Chondrocyte (in vitro differentiated cells): Measurements from ENCODE around the gene IER2. TPM values are rescaled to one million over a fixed set of nuclear protein-coding genes. Genes with fewer than 3 reads are reported as not detected.

Experiments used
- DNase-seq: peaks from one replicate; pipeline ENCODE4 v3.0.0; 2021; ENCODE audit warnings: mixed read lengths, low spot score
- H3K27ac Mint-ChIP-seq: one replicate; pipeline ENCODE4 v1.8.0; 2021; ENCODE audit warnings: mild to moderate bottlenecking, moderate library complexity, mixed read lengths; ENCODE audit not compliant: unreplicated experiment
- H3K27me3 Mint-ChIP-seq: 2 replicates; pipeline ENCODE4 v1.8.0; 2021; ENCODE audit warnings: low read depth, mixed read lengths
- H3K36me3 Mint-ChIP-seq: 2 replicates; pipeline ENCODE4 v1.8.0; 2021; ENCODE audit warnings: low read depth, mixed read lengths
- H3K4me1 Mint-ChIP-seq: 2 replicates; pipeline ENCODE4 v1.8.0; 2021; ENCODE audit warnings: low read depth, mild to moderate bottlenecking, mixed read lengths
- H3K4me3 Mint-ChIP-seq: one replicate; pipeline ENCODE4 v1.8.0; 2021; ENCODE audit warnings: mild to moderate bottlenecking, moderate library complexity, mixed read lengths; ENCODE audit not compliant: unreplicated experiment
- H3K9me3 Mint-ChIP-seq: 2 replicates; pipeline ENCODE4 v1.8.0; 2021; ENCODE audit warnings: low read depth, mixed read lengths
- CTCF ChIP-seq: fragments of 200-600 bp; sonication (generic); IDR thresholded peaks from 2 replicates; pipeline ENCODE4 v1.5.0; 2021; ENCODE audit warnings: antibody characterized with exemption, mild to moderate bottlenecking, moderate library complexity
- total RNA-seq: library from RNA; stranded (reverse); gene quantifications from 3 replicates; pipeline ENCODE4 v1.2.1, GENCODE V29; 2021

IER2 gene
- total RNA-seq, 1 donor from 2014 or later: 58.5 TPM

- Mint-ChIP-seq H3K4me1 (peaks cover 57% of the 10 kb centered on the region), H3K27me3 (no peaks in the 10 kb centered on the region), H3K27ac (peak overlapping the region; percentile 96), H3K4me3 (peak overlapping the region; percentile 93), H3K9me3 (no peaks in the 10 kb centered on the region), H3K36me3 (peaks cover 3% of the 10 kb centered on the region)
- TF ChIP-seq CTCF: no peak
- no peak for DNase-seq
Measured at GRCh38 chr19:13117176-13117771, 32.9 kb upstream of the IER2 start.

- no peaks in the 10 kb centered on the region for H3K9me3 Mint-ChIP-seq
- TF ChIP-seq CTCF: no peak
- H3K36me3 Mint-ChIP-seq: peaks cover 1% of the 10 kb centered on the region
- peak within 1 kb of the TSS; percentile 93 for H3K4me3 Mint-ChIP-seq
- peaks cover 61% of the 10 kb centered on the region for H3K4me1 Mint-ChIP-seq
- no peaks in the 10 kb centered on the region for H3K27me3 Mint-ChIP-seq
- H3K27ac Mint-ChIP-seq: peak within 1 kb of the TSS; percentile 96
- no peak for DNase-seq
Measured at GRCh38 chr19:13117772-13118423, 32.3 kb upstream of the IER2 start, which contains the start of gene NACC1. TSS of gene NACC1 (plus strand) at chr19:13118264. CDS start at chr19:13135208, 16,944 bp downstream.

GRCh38 chr19:13118424-13119193 lies 31.6 kb upstream of the IER2 start:
- no peak for TF ChIP-seq CTCF
- Mint-ChIP-seq H3K4me1 (peaks cover 61% of the 10 kb centered on the region), H3K27me3 (no peaks in the 10 kb centered on the region), H3K27ac (peak overlapping the region; percentile 60), H3K4me3 (peak overlapping the region; percentile 69), H3K36me3 (peaks cover 1% of the 10 kb centered on the region), H3K9me3 (no peaks in the 10 kb centered on the region)
- no peak for DNase-seq

- Mint-ChIP-seq H3K27ac (peak overlapping the region; percentile 60), H3K4me3 (peak overlapping the region; percentile 69), H3K27me3 (no peaks in the 10 kb centered on the region), H3K4me1 (peaks cover 61% of the 10 kb centered on the region), H3K36me3 (peaks cover 1% of the 10 kb centered on the region), H3K9me3 (no peaks in the 10 kb centered on the region)
- no peak for TF ChIP-seq CTCF
- no peak for DNase-seq
Measured at GRCh38 chr19:13119627-13120026, 30.6 kb upstream of the IER2 start.

DNA sequence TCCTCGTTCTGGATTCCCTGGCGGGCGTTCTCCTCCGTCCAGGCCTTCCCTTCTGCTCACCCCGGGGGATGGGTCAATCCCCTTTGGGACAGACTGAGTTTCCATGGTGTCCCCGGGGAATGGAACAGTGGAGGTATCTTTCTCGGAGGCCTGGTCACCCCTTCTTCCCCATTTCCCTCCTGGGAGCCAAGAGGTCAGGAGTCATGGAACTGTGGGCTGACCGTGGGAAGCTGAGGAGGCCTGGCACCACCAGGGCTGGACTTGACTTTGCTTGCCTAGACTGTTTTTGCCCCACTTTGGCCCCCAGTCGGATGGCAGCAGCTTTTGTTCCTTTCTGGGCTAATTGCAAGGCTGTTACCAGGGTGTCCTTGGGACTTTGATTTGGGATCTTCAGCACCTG lies 30.2 kb upstream of the IER2 start:
- peaks cover 1% of the 10 kb centered on the region for H3K36me3 Mint-ChIP-seq
- H3K9me3 Mint-ChIP-seq: no peaks in the 10 kb centered on the region
- H3K27ac Mint-ChIP-seq: peak overlapping the region; percentile 60
- peak overlapping the region; percentile 69 for H3K4me3 Mint-ChIP-seq
- no peak for TF ChIP-seq CTCF
- peaks cover 60% of the 10 kb centered on the region for H3K4me1 Mint-ChIP-seq
- DNase-seq: no peak
- no peaks in the 10 kb centered on the region for H3K27me3 Mint-ChIP-seq
